ENCODE measurements around the gene CDH6.

The CDH6 gene

DNA sequence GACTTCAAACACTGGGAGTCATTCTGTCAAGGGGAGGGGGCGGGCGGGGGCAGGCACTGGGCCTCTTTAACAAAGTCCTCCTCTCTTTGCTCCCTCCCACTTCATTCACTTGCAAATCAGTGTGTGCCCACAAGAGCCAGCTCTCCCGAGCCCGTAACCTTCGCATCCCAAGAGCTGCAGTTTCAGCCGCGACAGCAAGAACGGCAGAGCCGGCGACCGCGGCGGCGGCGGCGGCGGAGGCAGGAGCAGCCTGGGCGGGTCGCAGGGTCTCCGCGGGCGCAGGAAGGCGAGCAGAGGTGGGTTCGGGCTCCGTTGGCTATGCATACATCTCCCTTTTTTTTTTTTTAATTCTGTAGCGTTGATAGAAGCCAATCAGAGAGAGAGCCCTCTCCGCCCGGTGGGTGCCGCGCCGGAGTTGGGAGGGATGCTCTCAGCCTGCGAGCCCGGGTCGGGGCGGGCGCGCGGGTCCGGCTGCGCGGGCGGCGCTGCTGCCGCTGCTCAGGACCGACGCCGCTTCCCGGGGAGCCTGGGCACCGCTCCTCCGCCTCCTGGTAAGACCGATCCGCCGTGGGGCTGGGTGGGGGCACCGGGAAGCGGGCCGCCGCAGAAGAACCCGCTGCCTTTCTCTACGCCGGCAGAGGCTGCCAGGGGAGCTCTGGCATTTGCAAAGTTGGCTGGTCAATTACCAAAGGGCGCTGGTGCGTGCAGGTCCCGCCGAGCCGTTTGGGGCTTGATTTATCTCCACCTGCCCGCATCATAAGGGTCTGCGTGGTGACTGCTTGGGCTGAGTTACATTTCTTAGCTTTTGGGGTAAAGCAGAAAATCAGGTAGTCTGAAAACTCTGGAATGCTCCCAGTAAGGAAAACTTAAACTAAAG is at the start of gene CDH6:
Gene CDH6 (plus strand): TSS at position 96 of the 877 bp plus-strand sequence. CDS start 73,788 bp downstream, outside the sequence.
- DNase-seq (ENCODE audit: low read depth, low spot score): no peak

DNA sequence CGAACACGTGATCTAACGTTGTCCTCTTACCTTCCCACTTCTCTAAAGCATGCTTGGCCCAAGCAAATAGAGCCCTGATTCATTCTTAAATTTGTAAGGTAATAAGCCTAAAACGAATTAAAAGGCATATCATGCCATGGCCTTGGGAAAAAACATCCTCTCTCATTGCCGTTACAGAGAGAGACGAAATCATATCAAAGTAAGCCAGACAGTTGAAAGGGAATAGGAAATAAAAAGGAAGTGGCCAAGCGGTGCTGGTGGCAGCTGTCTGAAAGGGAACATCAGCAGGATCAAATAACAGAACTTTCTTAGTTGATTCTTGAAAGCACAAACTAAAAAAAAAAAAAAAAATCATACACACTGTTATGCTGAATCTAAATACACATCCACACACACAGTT is 49.1 kb upstream of the CDH6 start:
- no peak for DNase-seq (ENCODE audit: low read depth, low spot score)

DNA sequence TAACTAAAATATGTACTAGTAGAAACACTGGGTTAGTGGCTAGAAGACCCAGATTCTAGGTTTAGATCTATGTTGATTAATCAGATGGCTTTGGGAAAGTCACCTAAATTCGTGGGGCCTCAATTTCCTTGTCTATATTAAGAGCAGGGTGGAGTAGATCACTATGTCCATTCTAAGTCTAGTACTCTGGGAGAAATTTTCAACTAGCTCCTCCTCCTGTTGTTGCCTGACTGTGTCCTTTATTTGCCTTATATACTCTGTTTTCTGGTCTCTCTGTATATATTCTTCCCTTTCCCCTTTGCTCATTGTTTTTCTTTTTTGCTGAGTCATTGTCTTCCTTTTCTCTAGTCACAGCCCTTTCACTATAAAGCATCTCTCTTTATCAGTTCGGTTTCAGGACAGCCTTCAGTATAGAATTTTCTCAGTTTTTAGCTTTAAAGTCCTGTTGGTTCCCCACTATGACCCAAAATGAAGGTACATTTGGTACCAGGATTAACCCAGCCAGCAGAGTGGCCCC is 44.5 kb upstream of the CDH6 start:
- no peak for DNase-seq (ENCODE audit: low read depth, low spot score)

GRCh38 chr5:31153521-31153920 is 40.0 kb upstream of the CDH6 start:
- DNase-seq (ENCODE audit: low read depth, low spot score): no peak

DNA sequence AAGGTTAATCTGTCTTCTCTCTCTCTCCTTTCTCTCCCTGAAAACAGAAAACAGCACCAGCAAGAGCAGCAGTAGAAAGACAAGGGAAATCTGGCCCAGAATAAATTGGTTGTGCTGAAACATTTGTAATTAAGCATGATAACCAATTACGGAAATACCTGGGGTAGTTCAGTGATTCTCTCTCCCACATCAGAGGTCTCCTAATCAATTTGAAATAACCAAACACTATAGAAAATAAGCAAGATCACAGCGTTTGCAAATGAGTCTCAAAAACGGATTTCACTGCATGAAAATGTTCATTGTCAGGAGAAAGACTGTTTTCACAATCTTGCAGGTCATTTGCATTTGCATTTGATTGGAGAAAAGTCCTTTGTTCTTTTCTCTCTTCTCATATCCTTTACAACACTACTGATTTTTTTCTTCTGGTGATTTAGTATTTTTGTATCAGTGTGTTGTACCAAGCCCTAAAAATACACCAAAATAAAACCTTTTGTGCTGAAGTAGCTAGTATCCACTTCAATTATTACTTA is 36.8 kb upstream of the CDH6 start:
- no peak for DNase-seq (ENCODE audit: low read depth, low spot score)

GRCh38 chr5:31157720-31158119 is 35.8 kb upstream of the CDH6 start:
- no peak for DNase-seq (ENCODE audit: low read depth, low spot score)

DNA sequence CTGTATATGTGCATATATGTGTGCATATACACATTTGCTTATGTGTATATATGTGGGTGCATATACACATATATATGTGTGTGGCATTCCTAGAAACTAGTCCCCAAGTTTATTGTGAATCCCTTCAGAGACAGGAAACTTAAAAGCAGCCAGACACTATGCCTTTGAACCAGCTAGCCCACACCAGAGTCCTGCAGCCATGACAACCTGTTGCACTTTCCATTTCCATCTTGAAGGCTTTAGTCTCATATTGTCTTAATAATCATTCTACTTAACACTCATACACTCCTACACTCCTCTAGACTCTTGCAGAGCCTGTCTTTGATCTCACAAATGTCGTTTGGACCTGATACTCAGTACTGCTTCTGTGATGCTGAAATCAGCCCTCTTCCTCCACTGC is 34.8 kb upstream of the CDH6 start:
- no peak for DNase-seq (ENCODE audit: low read depth, low spot score)

DNA sequence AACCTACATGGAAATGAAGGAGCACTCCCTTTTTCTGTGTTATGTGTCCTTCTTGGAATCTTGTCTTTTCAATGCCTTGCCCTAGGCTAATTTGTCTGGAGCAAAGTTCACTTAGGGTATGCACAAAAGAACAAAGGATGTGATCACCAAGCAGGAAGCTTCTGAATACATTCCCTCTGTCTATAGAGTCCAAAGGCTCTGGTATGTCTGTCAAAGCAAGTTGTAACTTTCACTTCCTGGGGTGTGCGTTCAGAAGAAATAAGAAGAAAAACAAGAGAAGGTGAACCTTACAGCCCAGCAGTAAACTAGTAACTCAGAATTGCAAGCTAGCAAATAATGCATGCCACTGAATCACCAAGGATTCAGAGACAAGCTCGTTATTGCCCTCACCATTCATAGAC is 31.7 kb upstream of the CDH6 start:
- DNase-seq (ENCODE audit: low read depth, low spot score): no peak

DNA sequence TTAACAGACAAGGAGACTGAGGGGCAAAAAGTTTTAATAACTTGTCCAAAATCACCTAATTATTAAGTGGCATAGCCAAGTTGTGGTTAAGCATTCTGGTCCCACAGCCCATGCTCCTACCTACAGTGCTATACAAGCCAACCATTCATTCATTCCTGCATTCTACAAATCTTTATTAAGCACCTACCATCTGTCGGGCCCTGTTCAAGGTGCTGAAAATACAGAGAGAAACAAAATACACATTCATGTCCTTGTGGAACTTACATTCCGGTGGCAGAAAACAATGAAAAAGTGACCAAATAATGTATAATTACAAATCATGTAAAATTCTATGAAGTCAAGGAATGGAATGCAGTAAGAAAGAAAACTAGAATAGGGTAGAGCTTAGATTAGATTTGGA is 27.8 kb upstream of the CDH6 start:
- no peak for DNase-seq (ENCODE audit: low read depth, low spot score)

DNA sequence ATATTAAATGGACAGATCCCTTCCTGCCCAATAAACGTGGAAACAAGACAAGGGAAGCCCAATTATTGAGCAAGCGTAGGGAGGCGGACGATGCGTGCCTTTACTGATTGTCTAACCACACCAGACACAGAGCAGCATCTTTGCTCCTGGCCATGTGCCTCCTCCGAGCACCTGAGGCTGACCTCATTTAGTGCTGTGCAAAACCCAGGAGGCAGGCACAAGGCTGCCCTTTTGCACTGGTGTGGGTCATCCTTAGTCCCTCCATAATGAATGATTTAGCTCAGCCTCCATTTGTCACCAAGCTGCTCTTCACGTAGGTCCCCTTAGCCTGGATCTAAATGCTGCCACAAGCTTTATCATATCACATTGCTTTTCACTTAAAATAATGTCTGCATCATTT is 24.1 kb upstream of the CDH6 start:
- no peak for DNase-seq (ENCODE audit: low read depth, low spot score)

DNA sequence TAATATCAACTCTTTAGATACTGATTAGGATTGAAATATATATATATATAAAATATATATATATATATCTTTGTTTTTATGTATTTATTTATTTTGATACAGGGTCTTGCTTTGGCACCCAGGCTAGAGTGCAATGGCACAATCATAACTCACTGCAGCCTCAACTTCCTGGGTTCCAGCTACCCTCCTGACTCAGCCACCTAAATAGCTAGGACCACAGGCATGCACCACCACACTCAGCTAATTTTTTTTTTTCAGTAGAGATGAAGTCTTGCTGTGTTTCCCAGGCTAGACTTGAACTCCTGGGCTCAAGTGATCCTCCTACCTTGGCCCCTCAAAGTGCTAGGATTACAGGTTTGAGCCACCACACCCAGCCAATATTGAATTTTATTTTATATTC is 20.6 kb upstream of the CDH6 start:
- no peak for DNase-seq (ENCODE audit: low read depth, low spot score)

GRCh38 chr5:31173614-31174013 is 19.9 kb upstream of the CDH6 start:
- no peak for DNase-seq (ENCODE audit: low read depth, low spot score)

DNA sequence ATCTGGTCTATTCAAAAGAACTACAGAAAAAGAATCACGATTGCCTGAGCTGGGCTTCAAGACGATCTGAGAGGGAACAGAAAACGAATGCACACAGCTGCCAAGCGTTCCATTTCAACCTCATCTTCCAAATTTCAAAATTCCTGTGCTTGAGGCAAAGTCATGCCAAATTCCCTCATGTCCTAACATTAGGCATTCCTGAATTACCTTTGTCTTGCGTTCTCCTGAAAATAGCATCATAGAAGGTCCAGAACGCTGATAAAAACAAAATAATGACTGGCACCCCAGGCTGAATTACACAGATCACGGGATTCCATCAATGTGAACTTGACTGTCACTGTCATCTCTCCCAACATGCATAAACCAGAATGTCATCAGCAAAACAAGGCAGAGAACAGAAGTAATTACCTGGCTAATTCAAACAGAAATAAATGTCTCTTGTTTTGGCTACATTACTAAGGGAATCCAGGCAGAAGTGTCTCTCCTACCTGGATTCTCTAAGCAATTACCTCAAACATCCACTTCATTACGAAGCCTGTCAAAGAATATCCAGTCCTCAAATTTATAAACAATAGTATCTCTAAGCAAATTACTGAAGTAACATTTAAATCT is 12.0 kb upstream of the CDH6 start:
- no peak for DNase-seq (ENCODE audit: low read depth, low spot score)

DNA sequence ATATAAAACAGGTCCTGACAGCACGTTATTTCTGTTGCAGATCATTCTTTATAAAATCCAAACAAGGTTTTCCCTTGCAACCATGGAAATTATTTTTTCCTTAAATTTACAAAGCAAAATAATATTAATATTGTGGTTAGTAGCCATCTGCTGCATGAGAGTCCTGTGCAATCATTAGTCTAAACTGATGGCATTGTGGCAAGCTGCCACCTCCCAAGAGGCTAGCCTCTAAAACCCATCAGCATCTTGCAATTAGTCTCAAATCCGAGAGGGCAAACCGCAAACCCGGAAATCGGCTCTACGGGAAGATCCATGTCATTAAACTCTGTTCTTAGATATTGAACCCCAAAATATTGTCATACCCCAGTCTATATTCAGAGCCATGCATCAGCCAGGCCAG is 11.3 kb upstream of the CDH6 start:
- no peak for DNase-seq (ENCODE audit: low read depth, low spot score)

DNA sequence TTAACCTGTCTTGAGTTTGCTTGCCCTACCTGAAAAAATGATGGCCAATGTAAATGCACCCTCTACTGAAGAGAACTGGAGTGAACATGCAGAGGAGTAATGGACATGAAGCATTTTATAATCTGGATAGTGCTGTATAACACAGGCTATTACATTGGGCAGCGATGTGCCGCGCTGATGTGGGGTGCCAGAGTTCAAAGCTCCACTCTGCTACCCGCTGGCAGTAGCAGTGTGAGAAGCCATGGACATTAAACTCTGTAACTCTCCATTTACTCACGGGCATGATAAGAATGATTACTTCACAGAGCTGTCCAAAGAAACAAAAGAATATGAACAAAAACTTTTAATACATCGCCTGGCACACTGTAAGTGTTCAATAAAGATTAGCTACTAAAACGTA is 7.5 kb upstream of the CDH6 start:
- no peak for DNase-seq (ENCODE audit: low read depth, low spot score)

DNA sequence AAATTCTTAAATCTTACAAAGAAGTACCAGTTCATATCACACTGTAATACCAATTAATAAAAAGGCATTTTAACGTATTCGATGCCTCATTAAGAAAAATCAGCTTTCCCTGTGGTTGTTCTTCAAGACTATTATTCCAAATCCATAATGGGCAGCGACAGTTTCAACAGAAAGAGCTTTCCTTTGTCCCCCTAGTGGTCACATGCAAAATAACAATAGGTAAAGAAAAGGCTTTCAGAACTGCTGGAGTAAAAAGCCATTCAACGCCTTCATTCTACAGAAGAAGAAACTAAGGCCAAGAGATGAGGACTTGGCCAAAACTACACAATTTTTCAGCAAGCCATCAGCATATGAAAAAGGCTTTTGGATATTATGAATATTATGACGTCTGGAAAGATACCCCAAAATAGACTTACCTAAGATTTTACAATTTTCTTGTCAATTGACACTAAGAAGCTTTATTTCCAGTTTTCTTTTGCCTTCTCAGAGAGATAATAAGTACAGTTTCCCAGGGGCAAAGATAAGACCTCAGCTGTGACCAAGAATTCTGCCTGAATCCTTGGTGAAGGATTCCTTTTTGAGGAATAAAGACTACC is 6.7 kb upstream of the CDH6 start:
- no peak for DNase-seq (ENCODE audit: low read depth, low spot score)

GRCh38 chr5:31187591-31187990 is 5.9 kb upstream of the CDH6 start:
- no peak for DNase-seq (ENCODE audit: low read depth, low spot score)

GRCh38 chr5:31192442-31192841 is 1.0 kb upstream of the CDH6 start:
- no peak for DNase-seq (ENCODE audit: low read depth, low spot score)

GRCh38 chr5:31193116-31193515 is 370 bp upstream of the CDH6 start:
- DNase-seq (ENCODE audit: low read depth, low spot score): no peak

DNA sequence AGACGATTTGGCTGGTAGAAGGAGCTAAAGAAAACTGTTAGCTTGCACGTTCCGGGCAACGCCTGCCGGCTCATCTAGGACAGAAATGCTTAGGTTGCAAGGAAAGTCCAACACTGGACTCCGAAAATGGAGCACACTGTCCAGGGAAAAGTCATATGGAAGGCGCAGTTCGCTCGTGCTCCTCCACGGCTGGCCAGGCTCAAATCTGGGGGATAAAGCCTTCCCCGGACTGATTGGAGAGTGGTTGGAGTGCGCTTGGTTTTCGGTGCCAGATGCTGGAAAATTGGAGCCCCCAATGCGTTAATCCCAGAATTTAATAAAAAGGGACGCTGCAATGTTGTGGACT is 955 bp downstream of the CDH6 start:
- DNase-seq (ENCODE audit: low read depth, low spot score): no peak

- no peak for DNase-seq (ENCODE audit: low read depth, low spot score)
Measured at GRCh38 chr5:31194892-31195555, 1.5 kb downstream of the CDH6 start.

- no peak for DNase-seq (ENCODE audit: low read depth, low spot score)
Measured at GRCh38 chr5:31196309-31196708, 2.8 kb downstream of the CDH6 start.
